GM12878 (cell line): ENCODE measurements around the gene RND2. TPM values are rescaled to one million over a fixed set of nuclear protein-coding genes. Genes with fewer than 3 reads are reported as not detected.

Source experiments
- ATAC-seq: fragments of 200-7000 bp; cut with Tn5 transposase; 3 replicates; pipeline ENCODE4 v1.9.1; 2020; ENCODE audit warnings: mild to moderate bottlenecking, moderate library complexity
- BruUV-seq: library from RNA; stranded (reverse); fragments of 400-500 nt; replicated peaks from 2 replicates; lab custom pipeline; 2021; lab: Mats Ljungman, UMichigan
- CTCF ChIA-PET: fragments of 300-600 bp; sonication (Branson Sonifier 250); formaldehyde crosslinking; extraction: SDS; loops from one replicate; lab custom pipeline; 2021; ENCODE audit warnings: inconsistent platforms; lab: Yijun Ruan, JAX
- POLR2A ChIA-PET: fragments of 350-600 bp; formaldehyde crosslinking; extraction: SDS; loops from one replicate; lab custom pipeline; 2021; ENCODE audit warnings: inconsistent platforms; lab: Charles Lee
- RAD21 ChIA-PET: fragments of 300-600 bp; sonication (Branson Sonifier 250); formaldehyde crosslinking; loops from one replicate; lab custom pipeline; 2023; ENCODE audit warnings: antibody characterized with exemption; ENCODE audit not compliant: unreplicated experiment; lab: Charles Lee
- SMC1A ChIA-PET: fragments of 300-600 bp; sonication (Branson Sonifier 250); formaldehyde crosslinking; loops from one replicate; lab custom pipeline; 2023; ENCODE audit not compliant: unreplicated experiment, uncharacterized antibody; lab: Charles Lee
- DNase-seq: peaks from one replicate; pipeline ENCODE4 v3.0.0-alpha.2; 2011; ENCODE audit warnings: low read depth, low spot score
- FAIRE-seq: peaks from 3 replicates; lab custom pipeline; 2011; peaks lifted over from hg19 to GRCh38; lab: Jason Lieb, UNC
- H2AFZ ChIP-seq: 2 replicates; pipeline ENCODE4 v1.6.0; 2011; ENCODE audit warnings: low read depth, low read length, control low read depth; ENCODE audit not compliant: control insufficient read depth
- H3K27ac ChIP-seq: 2 replicates; pipeline ENCODE4 v1.5.1; 2011; ENCODE audit warnings: control low read depth; ENCODE audit not compliant: control insufficient read depth, insufficient read depth
- H3K27me3 ChIP-seq, 2 experiments: replicated peaks in 1 of 2; 2 replicates each; pipeline versions ENCODE4 v1.6.0 to v1.6.1; 2011; ENCODE audit warnings: low read length in 1 of 2; ENCODE audit not compliant: control insufficient read depth in 2 of 2, insufficient read depth in 2 of 2
- H3K36me3 ChIP-seq, 2 experiments: 2 replicates each; pipeline ENCODE4 v1.5.1; 2011; ENCODE audit warnings: low read length in 1 of 2; ENCODE audit not compliant: control insufficient read depth in 2 of 2, insufficient read depth in 2 of 2
- H3K4me1 ChIP-seq: 2 replicates; pipeline ENCODE4 v1.6.1; 2011; ENCODE audit warnings: mild to moderate bottlenecking, low read length, moderate library complexity, mixed read lengths; ENCODE audit not compliant: control insufficient read depth, insufficient read depth
- H3K4me2 ChIP-seq: 2 replicates; pipeline ENCODE4 v1.6.0; 2011; ENCODE audit warnings: control low read depth; ENCODE audit not compliant: control insufficient read depth, insufficient read depth
- H3K4me3 ChIP-seq: fragments of 200-600 bp; sonication (generic); 2 replicates; pipeline ENCODE4 v1.5.1; 2016
- H3K79me2 ChIP-seq: 2 replicates; pipeline ENCODE4 v1.6.0; 2011; ENCODE audit warnings: low read length; ENCODE audit not compliant: control insufficient read depth, insufficient read depth
- H3K9ac ChIP-seq: 2 replicates; pipeline ENCODE4 v1.8.0; 2011; ENCODE audit warnings: low read length, control low read depth, mixed read lengths; ENCODE audit not compliant: control insufficient read depth, insufficient read depth
- H3K9me3 ChIP-seq: replicated peaks from 3 replicates; pipeline ENCODE4 v1.5.1; 2011; ENCODE audit warnings: mild to moderate bottlenecking, low read length; ENCODE audit not compliant: control insufficient read depth, insufficient read depth
- H4K20me1 ChIP-seq: 2 replicates; pipeline ENCODE4 v1.6.0; 2011; ENCODE audit not compliant: control insufficient read depth, insufficient read depth
- ATF7 ChIP-seq: fragments of 450-650 bp; IDR thresholded peaks from 2 replicates; pipeline ENCODE4 v1.6.1; 2016; ENCODE audit warnings: low read depth, mild to moderate bottlenecking
- CHD1 ChIP-seq: IDR thresholded peaks from 2 replicates; pipeline ENCODE4 v1.6.1; 2012; ENCODE audit warnings: low read depth, low read length, improper control_type of control experiment
- CHD4 ChIP-seq: fragments of 200-600 bp; sonication (generic); IDR thresholded peaks from 2 replicates; pipeline ENCODE4 v1.6.1; 2016; ENCODE audit warnings: mild to moderate bottlenecking
- DPF2 ChIP-seq: fragments of 450-650 bp; IDR thresholded peaks from 2 replicates; pipeline ENCODE4 v1.6.1; 2017; ENCODE audit warnings: mild to moderate bottlenecking
- EP300 ChIP-seq, 2 experiments: fragments of 150-350 bp in 1 of 2; IDR thresholded peaks; 2 replicates each; pipeline ENCODE4 v1.6.1; 2011 to 2012; ENCODE audit warnings: low read depth in 2 of 2, low read length in 2 of 2, borderline replicate concordance in 1 of 2, improper control_type of control experiment in 1 of 2, inconsistent platforms in 1 of 2; ENCODE audit not compliant: control insufficient read depth in 1 of 2
- HCFC1 ChIP-seq: fragments of 150-350 bp; IDR thresholded peaks from 2 replicates; pipeline ENCODE4 v1.6.1; 2014; ENCODE audit warnings: low read length
- JUNB ChIP-seq: IDR thresholded peaks from 2 replicates; pipeline ENCODE4 v1.6.1; 2016; ENCODE audit warnings: antibody characterized with exemption, mild to moderate bottlenecking
- KDM1A ChIP-seq: fragments of 200-600 bp; sonication (generic); IDR thresholded peaks from 2 replicates; pipeline ENCODE4 v1.6.1; 2016; ENCODE audit warnings: borderline replicate concordance
- MEF2A ChIP-seq: IDR thresholded peaks from 2 replicates; pipeline ENCODE4 v1.6.1; 2011; ENCODE audit warnings: low read depth, mild to moderate bottlenecking, low read length, moderate library complexity; ENCODE audit not compliant: insufficient read depth
- MXI1 ChIP-seq: fragments of 150-350 bp; IDR thresholded peaks from 2 replicates; pipeline ENCODE4 v1.6.1; 2011; ENCODE audit warnings: low read depth, mild to moderate bottlenecking, inconsistent platforms, low read length, improper control_type of control experiment
- NFYA ChIP-seq: IDR thresholded peaks from 2 replicates; pipeline ENCODE4 v1.6.1; 2011; ENCODE audit warnings: low read depth, mild to moderate bottlenecking, low read length, improper control_type of control experiment, borderline replicate concordance
- NR2C1 ChIP-seq: fragments of 450-650 bp; IDR thresholded peaks from 2 replicates; pipeline ENCODE4 v1.6.1; 2017; ENCODE audit warnings: antibody characterized with exemption, mild to moderate bottlenecking, moderate library complexity
- POLR2A ChIP-seq: IDR thresholded peaks from 2 replicates; pipeline ENCODE4 v1.6.1; 2011; ENCODE audit warnings: low read depth, mild to moderate bottlenecking, low read length
- RCOR1 ChIP-seq: conservative IDR thresholded peaks from 2 replicates; pipeline ENCODE4 v1.6.1; 2012; ENCODE audit warnings: low read depth, low read length, improper control_type of control experiment
- RUNX3 ChIP-seq: IDR thresholded peaks from 2 replicates; pipeline ENCODE4 v1.6.1; 2012; ENCODE audit warnings: low read length, inconsistent platforms
- SUZ12 ChIP-seq: fragments of 200-600 bp; sonication (generic); IDR thresholded peaks from one replicate; pipeline ENCODE4 v1.6.1; 2018; ENCODE audit warnings: antibody characterized with exemption, mild to moderate bottlenecking; ENCODE audit not compliant: unreplicated experiment
- TBL1XR1 ChIP-seq: IDR thresholded peaks from 2 replicates; pipeline ENCODE4 v1.6.1; 2012; ENCODE audit warnings: low read depth, low read length, improper control_type of control experiment
- ZSCAN29 ChIP-seq: fragments of 450-650 bp; IDR thresholded peaks from 2 replicates; pipeline ENCODE4 v1.6.1; 2017; ENCODE audit warnings: mild to moderate bottlenecking, moderate library complexity
- WGBS: methylation state at CpG from one replicate; pipeline ENCODE4 v1.1.6; 2016; ENCODE audit warnings: low lambda C conversion rate; ENCODE audit not compliant: insufficient replicate concordance, insufficient coverage; ENCODE audit errors: missing lambda C conversion rate; 5-methylcytosine and 5-hydroxymethylcytosine counted together
- in situ Hi-C: fragments of 300-500 bp; cut with MboI; formaldehyde crosslinking; loops from 9 replicates; pipeline ENCODE4 v1.14.3; 2018; ENCODE audit warnings: mixed read lengths
- intact Hi-C: fragments of 100-400 bp; cut with micrococcal nuclease; formaldehyde crosslinking; loops from one replicate; pipeline ENCODE4 v1.14.2; 2022; ENCODE audit not compliant: unreplicated experiment
- polyA plus RNA-seq, 11 experiments: library from polyadenylated mRNA; depleted of rRNA in 4 of 11; unstranded in 6 of 11; stranded (reverse) in 5 of 11; fragments of >200 nt; fragmentation: Nextera tagmentation in 4 of 11; fragmentation: Illumina TruSeq in 1 of 11; extraction: Ambion mirVana in 4 of 11; extraction: Trizol in 1 of 11; gene quantifications; 1 replicate in 1 of 11; 2 replicates in 10 of 11; pipeline versions ENCODE4 v1.2.1 to v1.2.3, GENCODE V29; 2011 to 2016; ENCODE audit warnings: inconsistent platforms in 2 of 11, missing spikeins in 2 of 11, low read depth in 1 of 11
- total RNA-seq, 4 experiments: library from RNA; depleted of rRNA in 3 of 4; stranded (reverse); fragments of >200 nt in 3 of 4; fragmentation: Illumina TruSeq in 1 of 4; extraction: Trizol in 1 of 4; gene quantifications; 2 replicates each; pipeline versions ENCODE4 v1.2.1 to v1.2.3, GENCODE V29; 2013 to 2021
- TF ChIP-seq, protein P1 (sequence below): IDR thresholded peaks from 2 replicates; pipeline ENCODE4 v1.6.1; 2012; ENCODE audit warnings: improper control_type of control experiment, low read depth, low read length; ENCODE audit not compliant: insufficient replicate concordance

The RND2 gene
- total and polyA plus RNA-seq, 10 of the 15 experiments (the other 5 are each of a cell fraction or from before 2014, with no cell fraction given): 0.01 to 0.05 (median 0.03) TPM; not detected in 6

DNA sequence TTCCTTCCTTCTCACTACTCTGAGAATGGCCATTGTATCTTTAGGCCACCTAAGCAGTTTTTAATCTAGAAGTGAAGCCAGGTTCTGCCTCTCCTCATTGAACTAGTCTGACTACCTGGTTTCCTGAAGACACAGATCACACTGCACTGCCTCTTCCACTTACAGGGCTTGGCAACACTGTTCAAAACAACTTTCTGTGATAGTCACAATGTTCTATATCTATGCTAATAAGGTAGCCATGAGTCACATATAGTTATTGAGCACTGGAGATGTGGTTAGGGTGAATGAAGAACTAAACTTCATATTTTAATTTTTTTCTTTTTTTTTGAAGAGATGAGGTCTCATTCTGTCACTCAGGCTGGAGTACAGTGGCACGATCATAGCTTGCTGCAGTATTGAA is 26.9 kb downstream of the RND2 start:
- no peak for TF ChIP-seq RUNX3
- TF ChIP-seq SUZ12: no peak
- no peak for TF ChIP-seq POLR2A
- no peak for TF ChIP-seq ZSCAN29
- no peak for TF ChIP-seq CHD4
- TF ChIP-seq JUNB: no peak
- TF ChIP-seq, protein P1, sequence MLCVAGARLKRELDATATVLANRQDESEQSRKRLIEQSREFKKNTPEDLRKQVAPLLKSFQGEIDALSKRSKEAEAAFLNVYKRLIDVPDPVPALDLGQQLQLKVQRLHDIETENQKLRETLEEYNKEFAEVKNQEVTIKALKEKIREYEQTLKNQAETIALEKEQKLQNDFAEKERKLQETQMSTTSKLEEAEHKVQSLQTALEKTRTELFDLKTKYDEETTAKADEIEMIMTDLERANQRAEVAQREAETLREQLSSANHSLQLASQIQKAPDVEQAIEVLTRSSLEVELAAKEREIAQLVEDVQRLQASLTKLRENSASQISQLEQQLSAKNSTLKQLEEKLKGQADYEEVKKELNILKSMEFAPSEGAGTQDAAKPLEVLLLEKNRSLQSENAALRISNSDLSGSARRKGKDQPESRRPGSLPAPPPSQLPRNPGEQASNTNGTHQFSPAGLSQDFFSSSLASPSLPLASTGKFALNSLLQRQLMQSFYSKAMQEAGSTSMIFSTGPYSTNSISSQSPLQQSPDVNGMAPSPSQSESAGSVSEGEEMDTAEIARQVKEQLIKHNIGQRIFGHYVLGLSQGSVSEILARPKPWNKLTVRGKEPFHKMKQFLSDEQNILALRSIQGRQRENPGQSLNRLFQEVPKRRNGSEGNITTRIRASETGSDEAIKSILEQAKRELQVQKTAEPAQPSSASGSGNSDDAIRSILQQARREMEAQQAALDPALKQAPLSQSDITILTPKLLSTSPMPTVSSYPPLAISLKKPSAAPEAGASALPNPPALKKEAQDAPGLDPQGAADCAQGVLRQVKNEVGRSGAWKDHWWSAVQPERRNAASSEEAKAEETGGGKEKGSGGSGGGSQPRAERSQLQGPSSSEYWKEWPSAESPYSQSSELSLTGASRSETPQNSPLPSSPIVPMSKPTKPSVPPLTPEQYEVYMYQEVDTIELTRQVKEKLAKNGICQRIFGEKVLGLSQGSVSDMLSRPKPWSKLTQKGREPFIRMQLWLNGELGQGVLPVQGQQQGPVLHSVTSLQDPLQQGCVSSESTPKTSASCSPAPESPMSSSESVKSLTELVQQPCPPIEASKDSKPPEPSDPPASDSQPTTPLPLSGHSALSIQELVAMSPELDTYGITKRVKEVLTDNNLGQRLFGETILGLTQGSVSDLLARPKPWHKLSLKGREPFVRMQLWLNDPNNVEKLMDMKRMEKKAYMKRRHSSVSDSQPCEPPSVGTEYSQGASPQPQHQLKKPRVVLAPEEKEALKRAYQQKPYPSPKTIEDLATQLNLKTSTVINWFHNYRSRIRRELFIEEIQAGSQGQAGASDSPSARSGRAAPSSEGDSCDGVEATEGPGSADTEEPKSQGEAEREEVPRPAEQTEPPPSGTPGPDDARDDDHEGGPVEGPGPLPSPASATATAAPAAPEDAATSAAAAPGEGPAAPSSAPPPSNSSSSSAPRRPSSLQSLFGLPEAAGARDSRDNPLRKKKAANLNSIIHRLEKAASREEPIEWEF: no peak
- TF ChIP-seq NR2C1: no peak
- TF ChIP-seq HCFC1: no peak
- TF ChIP-seq DPF2: no peak
- no peak for TF ChIP-seq EP300 (IDR thresholded peaks at IDR 0.05; ENCODE audit: borderline replicate concordance in 1 of 2, control insufficient read depth in 1 of 2, low read depth in 2 of 2, low read length in 2 of 2)
- no peak for TF ChIP-seq NFYA
- no peak for TF ChIP-seq CHD1
- TF ChIP-seq MEF2A: no peak
- TF ChIP-seq TBL1XR1: no peak
- TF ChIP-seq KDM1A: no peak
- no peak for TF ChIP-seq ATF7
- TF ChIP-seq RCOR1: no peak
- TF ChIP-seq MXI1: no peak
- H3K4me1 ChIP-seq: no peaks in the 10 kb centered on the region

More for the DNA sequence above, 26.9 kb downstream of the RND2 start:
- Histone ChIP-seq H3K9me3 (no peaks in the 10 kb centered on the region), H3K27ac (no peak overlapping the region), H3K79me2 (no peaks in the 10 kb centered on the region), H3K4me3 (no peak overlapping the region), H4K20me1 (no peaks in the 10 kb centered on the region), H3K4me2 (no peak overlapping the region), H2AFZ (no peak overlapping the region), H3K9ac (no peak overlapping the region), H3K27me3 (no peaks in the 10 kb centered on the region), H3K36me3 (peaks cover 3 to 14% of the 10 kb centered on the region in 2 experiments; a peak in 2 of 4 replicates)
- BruUV-seq: no TSS peak
- RAD21 ChIA-PET: no interaction called here
- SMC1A ChIA-PET: no interaction called here
- ATAC-seq (no peak), DNase-seq (no peak), FAIRE-seq (no peak)
- in situ Hi-C loops: no loop called here
- POLR2A ChIA-PET: no interaction called here
- intact Hi-C loops: no loop called here
- WGBS: 100% methylated on average over 1 of the region's 1 CpG
- CTCF ChIA-PET: interaction anchor here (0.7 kb wide), 1 partner anchor 264 kb away, joined by 3 read pairs; no protein-coding TSS in a partner anchor
